OCI-LY3 (cell line): ENCODE data around the gene NGF.

Source experiments
- H2AFZ ChIP-seq: fragments of 200-600, 300-600 bp; shearing (Covaris generic); 2 replicates; pipeline ENCODE4 v1.6.0; 2014; ENCODE audit warnings: antibody characterized with exemption, low read depth, low read length
- H3K27ac ChIP-seq: fragments of 200-600, 300-600 bp; sonication (generic); 2 replicates; pipeline ENCODE4 v1.5.1; 2014; ENCODE audit warnings: mild to moderate bottlenecking, low read length, moderate library complexity, mixed read lengths
- H3K27me3 ChIP-seq: fragments of 200-600, 300-600 bp; sonication (generic); 2 replicates; pipeline ENCODE4 v1.6.1; 2014; ENCODE audit warnings: low read depth, low read length, mixed read lengths
- H3K36me3 ChIP-seq: fragments of 200-600, 300-600 bp; sonication (generic); replicated peaks from 2 replicates; pipeline ENCODE3; 2014; ENCODE audit warnings: low read depth, low read length, mixed read lengths
- H3K4me1 ChIP-seq: fragments of 300-600, 200-600 bp; sonication (generic); 2 replicates; pipeline ENCODE4 v1.6.1; 2014; ENCODE audit warnings: low read length, mixed read lengths
- H3K4me2 ChIP-seq: fragments of 200-600, 300-600 bp; sonication (generic); 2 replicates; pipeline ENCODE4 v1.6.1; 2014; ENCODE audit warnings: low read length, mixed read lengths
- H3K4me3 ChIP-seq: fragments of 300-600, 200-600 bp; sonication (generic); 2 replicates; pipeline ENCODE4 v1.5.1; 2014; ENCODE audit warnings: antibody characterized with exemption, mild to moderate bottlenecking, low read length, moderate library complexity
- H3K79me2 ChIP-seq: fragments of 300-600, 200-600 bp; shearing (Covaris generic); 2 replicates; pipeline ENCODE4 v1.6.1; 2014; ENCODE audit warnings: mild to moderate bottlenecking, low read length, mixed read lengths
- H3K9ac ChIP-seq: fragments of 300-600, 200-600 bp; shearing (Covaris generic); 2 replicates; pipeline ENCODE4 v1.6.0; 2014; ENCODE audit warnings: mild to moderate bottlenecking, low read length, moderate library complexity
- H3K9me3 ChIP-seq: fragments of 200-600, 300-600 bp; shearing (Covaris generic); 2 replicates; pipeline ENCODE4 v1.6.1; 2014; ENCODE audit warnings: low read length, mixed read lengths; ENCODE audit not compliant: insufficient read depth
- H4K20me1 ChIP-seq: fragments of 200-600, 300-600 bp; sonication (generic); 2 replicates; pipeline ENCODE4 v1.6.1; 2016; ENCODE audit warnings: low read length, mixed read lengths; ENCODE audit not compliant: insufficient read depth
- CTCF ChIP-seq: fragments of 200-600, 300-600 bp; sonication (generic); IDR thresholded peaks from 2 replicates; pipeline ENCODE4 v1.5.1; 2014; ENCODE audit warnings: antibody characterized with exemption, low read length, low read depth
- EZH2phosphoT487 ChIP-seq: fragments of 200-600 bp; shearing (Covaris generic); IDR thresholded peaks from 2 replicates; pipeline ENCODE4 v1.6.1; 2018; ENCODE audit warnings: antibody characterized with exemption, mixed run types, low read depth

Gene NGF

GRCh38 chr1:115278211-115278610 is 59.8 kb downstream of the NGF start:
- Histone ChIP-seq H4K20me1 (no peaks in the 10 kb centered on the region), H3K4me1 (no peaks in the 10 kb centered on the region), H3K79me2 (no peaks in the 10 kb centered on the region), H3K36me3 (no peaks in the 10 kb centered on the region), H3K27me3 (no peaks in the 10 kb centered on the region), H3K27ac (no peak overlapping the region), H3K9ac (no peak overlapping the region), H3K4me3 (no peak overlapping the region), H2AFZ (no peak overlapping the region), H3K4me2 (no peak overlapping the region), H3K9me3 (no peaks in the 10 kb centered on the region)
- TF ChIP-seq EZH2phosphoT487 (no peak), CTCF (no peak)

GRCh38 chr1:115277276-115277675 is 60.8 kb downstream of the NGF start:
- Histone ChIP-seq H3K9ac (no peak overlapping the region), H3K4me3 (no peak overlapping the region), H4K20me1 (no peaks in the 10 kb centered on the region), H3K79me2 (no peaks in the 10 kb centered on the region), H3K27me3 (no peaks in the 10 kb centered on the region), H3K27ac (no peak overlapping the region), H3K4me2 (no peak overlapping the region), H2AFZ (no peak overlapping the region), H3K4me1 (no peaks in the 10 kb centered on the region), H3K9me3 (no peaks in the 10 kb centered on the region), H3K36me3 (no peaks in the 10 kb centered on the region)
- no peak for TF ChIP-seq EZH2phosphoT487
- TF ChIP-seq CTCF: no peak

GRCh38 chr1:115275216-115275615 is 62.8 kb downstream of the NGF start:
- Histone ChIP-seq H3K9ac (no peak overlapping the region), H3K4me1 (no peaks in the 10 kb centered on the region), H3K79me2 (no peaks in the 10 kb centered on the region), H3K27ac (no peak overlapping the region), H3K4me3 (no peak overlapping the region), H3K27me3 (no peaks in the 10 kb centered on the region), H4K20me1 (no peaks in the 10 kb centered on the region), H3K4me2 (no peak overlapping the region), H3K9me3 (no peaks in the 10 kb centered on the region), H2AFZ (no peak overlapping the region), H3K36me3 (no peaks in the 10 kb centered on the region)
- TF ChIP-seq EZH2phosphoT487 (no peak), CTCF (peak; percentile 50)

- Histone ChIP-seq H3K4me3 (no peak overlapping the region), H3K27ac (no peak overlapping the region), H3K4me2 (no peak overlapping the region), H3K36me3 (no peaks in the 10 kb centered on the region), H3K9me3 (no peaks in the 10 kb centered on the region), H3K4me1 (no peaks in the 10 kb centered on the region), H3K9ac (no peak overlapping the region), H2AFZ (no peak overlapping the region), H3K79me2 (no peaks in the 10 kb centered on the region), H4K20me1 (no peaks in the 10 kb centered on the region), H3K27me3 (no peaks in the 10 kb centered on the region)
- TF ChIP-seq CTCF (no peak), EZH2phosphoT487 (no peak)
Observed at GRCh38 chr1:115274467-115274866, 63.6 kb downstream of the NGF start.
